ENCODE results near the gene CHRDL1.

CHRDL1 gene

DNA sequence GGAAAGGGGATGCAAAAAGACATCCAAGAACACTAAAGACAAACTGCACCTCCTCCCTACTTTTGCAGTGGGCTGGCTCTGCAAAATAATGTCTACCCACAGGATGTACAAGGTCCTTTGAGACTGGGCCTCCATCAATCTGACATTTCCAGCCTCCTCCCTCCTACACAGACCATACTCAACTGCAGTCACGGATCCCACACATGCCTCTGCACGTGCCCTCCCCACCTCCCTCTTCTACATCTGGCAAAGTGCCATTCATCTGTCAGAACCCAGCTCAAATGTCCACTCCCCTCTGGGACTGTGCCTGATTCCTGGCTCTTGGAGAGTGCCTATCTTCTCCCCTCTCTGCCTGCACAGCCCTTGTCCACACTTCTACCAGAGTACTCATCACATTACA is 50.3 kb downstream of the CHRDL1 start:
- WGBS (ENCODE audit: insufficient coverage, insufficient read length) = no CpG with 5 or more reads among the region's 2 CpGs
- Histone ChIP-seq H3K4me3 (ENCODE audit: low read length) (no peak overlapping the region), H3K4me1 (ENCODE audit: control insufficient read depth, insufficient read depth, low read length) (peaks cover 2% of the 10 kb centered on the region; the same call in 1 of the 2 replicates), H3K9me3 (ENCODE audit: control insufficient read depth, insufficient read depth, low read length) (no peaks in the 10 kb centered on the region), H3K27ac (ENCODE audit: low read length) (no peak overlapping the region), H3K27me3 (ENCODE audit: control insufficient read depth, insufficient read depth, low read length) (no peaks in the 10 kb centered on the region), H3K36me3 (ENCODE audit: control insufficient read depth, insufficient read depth, low read length) (no peaks in the 10 kb centered on the region)
- no peak for DNase-seq (ENCODE audit: low read depth, low spot score)

DNA sequence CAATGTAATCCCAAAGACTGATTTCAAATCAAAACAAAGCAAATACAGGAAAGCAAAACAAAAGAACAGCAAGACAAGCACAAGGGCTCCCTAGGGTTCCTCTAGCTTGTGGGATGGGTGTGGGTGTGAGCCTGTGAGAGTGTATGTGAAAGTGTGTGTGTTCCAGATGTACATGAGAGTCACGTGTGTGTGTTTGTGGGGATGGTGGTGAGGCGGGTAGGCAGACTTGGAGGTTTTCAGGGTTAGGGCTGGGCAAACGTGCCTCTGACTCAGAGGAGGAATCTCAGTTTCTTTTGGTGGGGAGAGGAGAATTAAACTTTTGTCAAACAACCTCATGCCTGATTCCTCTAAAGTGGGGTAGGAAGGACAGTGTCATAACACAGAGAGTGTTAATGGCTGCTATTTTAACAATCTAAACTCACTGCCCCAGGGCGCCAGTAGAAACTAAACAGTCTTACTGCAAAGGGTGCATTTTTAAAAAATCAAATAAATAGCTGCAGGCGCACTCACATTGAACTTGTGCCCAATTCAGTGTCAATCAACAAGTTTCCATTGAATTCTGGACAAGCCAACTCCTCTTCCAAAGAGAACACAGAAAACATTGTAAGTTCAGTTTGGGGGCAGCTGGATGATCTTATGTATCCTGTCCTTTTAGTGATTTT is 51.8 kb downstream of the CHRDL1 start:
- Histone ChIP-seq H3K27me3 (ENCODE audit: control insufficient read depth, insufficient read depth, low read length) (no peaks in the 10 kb centered on the region), H3K27ac (ENCODE audit: low read length) (no peak overlapping the region), H3K36me3 (ENCODE audit: control insufficient read depth, insufficient read depth, low read length) (no peaks in the 10 kb centered on the region), H3K4me1 (ENCODE audit: control insufficient read depth, insufficient read depth, low read length) (peaks cover 2% of the 10 kb centered on the region; the same call in 1 of the 2 replicates), H3K9me3 (ENCODE audit: control insufficient read depth, insufficient read depth, low read length) (no peaks in the 10 kb centered on the region), H3K4me3 (ENCODE audit: low read length) (no peak overlapping the region)
- no CpG with 5 or more reads among the region's 5 CpGs for WGBS (ENCODE audit: insufficient coverage, insufficient read length)
- DNase-seq (ENCODE audit: low read depth, low spot score) = no peak

DNA sequence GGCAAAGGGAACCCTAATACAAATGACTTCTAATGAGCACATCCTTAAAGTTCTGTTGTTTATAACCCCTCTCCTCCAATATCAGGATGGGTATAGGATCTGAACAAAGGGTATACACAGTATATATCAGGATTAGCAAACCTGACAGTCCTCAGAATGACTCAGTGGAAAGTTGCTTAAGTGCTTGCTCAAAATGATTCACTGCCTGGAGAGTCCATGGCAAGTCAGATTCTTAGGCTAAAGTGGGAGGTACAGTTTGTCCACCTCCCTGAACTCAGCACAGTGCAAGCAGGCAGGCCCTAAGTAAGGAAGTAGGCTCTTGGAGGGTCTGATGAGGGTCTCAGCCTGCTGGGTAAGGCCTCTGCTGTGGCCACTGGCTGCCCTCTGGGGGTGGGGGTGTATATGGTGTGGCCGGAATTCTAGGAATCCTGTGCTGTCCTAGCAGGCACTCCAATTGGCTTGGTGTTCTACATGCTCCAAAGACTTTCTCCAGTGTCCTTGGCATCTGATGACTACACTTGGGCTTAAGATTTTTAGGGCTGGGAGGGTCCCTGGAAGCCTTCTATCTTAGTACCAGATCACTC is 54.3 kb downstream of the CHRDL1 start:
- H3K4me3 ChIP-seq (ENCODE audit: low read length) = no peak overlapping the region
- no peak overlapping the region for H3K27ac ChIP-seq (ENCODE audit: low read length)
- no peaks in the 10 kb centered on the region for H3K27me3 ChIP-seq (ENCODE audit: control insufficient read depth, insufficient read depth, low read length)
- no CpG with 5 or more reads among the region's 1 CpG for WGBS (ENCODE audit: insufficient coverage, insufficient read length)
- H3K9me3 ChIP-seq (ENCODE audit: control insufficient read depth, insufficient read depth, low read length) = no peaks in the 10 kb centered on the region
- H3K36me3 ChIP-seq (ENCODE audit: control insufficient read depth, insufficient read depth, low read length) = no peaks in the 10 kb centered on the region
- H3K4me1 ChIP-seq (ENCODE audit: control insufficient read depth, insufficient read depth, low read length) = peaks cover 2% of the 10 kb centered on the region; the same call in 1 of the 2 replicates
- DNase-seq (ENCODE audit: low read depth, low spot score) = no peak

DNA sequence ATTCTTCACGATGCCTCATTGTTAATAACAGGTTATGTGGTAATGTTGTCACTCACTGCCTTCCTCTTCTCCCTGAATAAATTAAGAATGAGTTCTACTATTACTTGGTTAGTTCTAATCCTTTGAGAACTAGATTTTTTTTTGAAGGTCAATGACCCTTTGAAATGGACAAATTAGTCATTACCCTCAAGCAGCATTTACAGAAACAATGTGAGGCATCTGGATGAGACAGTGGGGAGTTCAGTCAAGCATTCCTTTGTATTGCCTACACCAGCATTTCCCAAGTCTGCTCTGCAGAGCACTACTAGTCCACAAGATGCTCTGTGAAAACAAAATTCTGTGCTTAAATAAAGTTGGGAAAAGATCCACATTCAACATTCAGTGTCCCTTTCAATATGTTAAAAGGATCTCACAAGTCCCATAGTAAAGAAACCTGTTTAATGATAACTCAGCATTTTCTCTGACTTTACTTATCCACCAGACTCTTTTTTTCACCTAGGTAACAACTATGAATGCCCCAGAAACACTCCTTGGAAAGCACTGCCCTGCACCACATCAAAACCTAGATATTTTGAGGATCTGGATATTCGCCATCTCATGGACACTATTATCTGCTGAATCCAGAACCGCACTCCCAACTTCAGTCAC is 60.6 kb downstream of the CHRDL1 start:
- Histone ChIP-seq H3K9me3 (ENCODE audit: control insufficient read depth, insufficient read depth, low read length) (no peaks in the 10 kb centered on the region), H3K27ac (ENCODE audit: low read length) (no peak overlapping the region), H3K27me3 (ENCODE audit: control insufficient read depth, insufficient read depth, low read length) (no peaks in the 10 kb centered on the region), H3K36me3 (ENCODE audit: control insufficient read depth, insufficient read depth, low read length) (no peaks in the 10 kb centered on the region), H3K4me1 (ENCODE audit: control insufficient read depth, insufficient read depth, low read length) (no peaks in the 10 kb centered on the region), H3K4me3 (ENCODE audit: low read length) (no peak overlapping the region)
- WGBS (ENCODE audit: insufficient coverage, insufficient read length) = no CpG with 5 or more reads among the region's 3 CpGs
- no peak for DNase-seq (ENCODE audit: low read depth, low spot score)

DNA sequence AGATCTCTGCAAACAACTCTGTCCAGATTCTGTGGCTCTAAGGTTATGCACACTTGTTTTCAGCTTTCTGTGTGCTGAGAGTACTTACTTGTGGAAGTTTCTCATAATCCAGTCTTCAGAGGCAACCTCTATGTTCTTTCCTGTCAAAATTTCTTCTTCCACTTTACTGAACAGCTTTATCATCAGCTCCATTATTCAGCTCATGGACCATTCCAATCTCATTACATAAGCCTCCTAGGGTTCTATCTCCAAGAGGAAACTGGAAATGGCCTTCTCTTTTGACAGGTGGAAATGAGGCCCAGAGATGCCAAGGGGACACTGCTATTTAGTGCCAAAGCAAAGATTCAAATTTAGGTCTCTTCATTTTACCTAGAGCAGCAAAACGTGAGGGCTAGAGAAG is 61.3 kb downstream of the CHRDL1 start:
- Histone ChIP-seq H3K27ac (ENCODE audit: low read length) (no peak overlapping the region), H3K36me3 (ENCODE audit: control insufficient read depth, insufficient read depth, low read length) (no peaks in the 10 kb centered on the region), H3K4me3 (ENCODE audit: low read length) (no peak overlapping the region), H3K4me1 (ENCODE audit: control insufficient read depth, insufficient read depth, low read length) (no peaks in the 10 kb centered on the region), H3K27me3 (ENCODE audit: control insufficient read depth, insufficient read depth, low read length) (no peaks in the 10 kb centered on the region), H3K9me3 (ENCODE audit: control insufficient read depth, insufficient read depth, low read length) (no peaks in the 10 kb centered on the region)
- no peak for DNase-seq (ENCODE audit: low read depth, low spot score)
- no CpG with 5 or more reads among the region's 1 CpG for WGBS (ENCODE audit: insufficient coverage, insufficient read length)

DNA sequence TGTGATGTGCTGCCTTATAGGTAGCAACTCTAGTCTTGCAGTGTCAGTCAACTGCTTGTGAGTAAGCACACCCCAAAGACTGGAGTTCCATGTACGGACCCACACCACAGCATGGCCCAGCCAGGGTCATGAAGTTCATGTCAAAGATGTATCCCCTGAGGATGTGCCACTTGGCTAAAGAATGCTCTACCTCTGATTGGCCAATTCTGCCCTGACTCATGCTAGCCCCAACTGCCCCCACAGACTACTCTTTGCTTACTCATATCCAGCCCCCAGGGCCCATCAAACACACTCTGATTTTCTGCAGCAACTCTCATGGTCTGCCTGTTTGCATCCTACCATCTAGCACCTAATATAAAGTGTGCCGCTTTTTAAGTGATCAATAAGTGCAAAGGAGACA is 62.5 kb downstream of the CHRDL1 start:
- Histone ChIP-seq H3K27ac (ENCODE audit: low read length) (no peak overlapping the region), H3K9me3 (ENCODE audit: control insufficient read depth, insufficient read depth, low read length) (no peaks in the 10 kb centered on the region), H3K4me1 (ENCODE audit: control insufficient read depth, insufficient read depth, low read length) (no peaks in the 10 kb centered on the region), H3K4me3 (ENCODE audit: low read length) (no peak overlapping the region), H3K27me3 (ENCODE audit: control insufficient read depth, insufficient read depth, low read length) (no peaks in the 10 kb centered on the region), H3K36me3 (ENCODE audit: control insufficient read depth, insufficient read depth, low read length) (no peaks in the 10 kb centered on the region)
- DNase-seq (ENCODE audit: low read depth, low spot score) = no peak
- no CpG with 5 or more reads among the region's 2 CpGs for WGBS (ENCODE audit: insufficient coverage, insufficient read length)

DNA sequence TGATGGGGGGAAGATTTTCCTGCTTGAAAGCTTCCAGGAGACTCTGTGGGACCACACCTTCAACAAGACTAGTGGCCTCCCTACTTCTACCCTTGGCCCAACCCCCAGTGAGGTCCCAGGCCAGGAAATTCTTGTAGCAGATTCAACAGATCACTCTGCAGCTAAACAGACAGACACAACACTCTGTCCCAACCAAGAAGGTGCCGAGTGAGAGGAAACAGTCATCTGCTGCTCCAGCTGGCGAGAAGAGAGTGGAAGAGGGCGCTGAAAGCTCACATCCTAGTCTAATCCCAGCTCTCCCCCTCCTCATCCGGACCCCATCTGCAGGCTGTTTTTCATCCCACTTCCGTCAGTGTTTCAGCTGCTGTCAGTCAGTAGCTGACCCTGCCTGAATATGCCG is 63.4 kb downstream of the CHRDL1 start:
- Histone ChIP-seq H3K36me3 (ENCODE audit: control insufficient read depth, insufficient read depth, low read length) (no peaks in the 10 kb centered on the region), H3K27me3 (ENCODE audit: control insufficient read depth, insufficient read depth, low read length) (no peaks in the 10 kb centered on the region), H3K4me1 (ENCODE audit: control insufficient read depth, insufficient read depth, low read length) (no peaks in the 10 kb centered on the region), H3K27ac (ENCODE audit: low read length) (no peak overlapping the region), H3K4me3 (ENCODE audit: low read length) (no peak overlapping the region), H3K9me3 (ENCODE audit: control insufficient read depth, insufficient read depth, low read length) (no peaks in the 10 kb centered on the region)
- no CpG with 5 or more reads among the region's 6 CpGs for WGBS (ENCODE audit: insufficient coverage, insufficient read length)
- DNase-seq (ENCODE audit: low read depth, low spot score) = no peak

DNA sequence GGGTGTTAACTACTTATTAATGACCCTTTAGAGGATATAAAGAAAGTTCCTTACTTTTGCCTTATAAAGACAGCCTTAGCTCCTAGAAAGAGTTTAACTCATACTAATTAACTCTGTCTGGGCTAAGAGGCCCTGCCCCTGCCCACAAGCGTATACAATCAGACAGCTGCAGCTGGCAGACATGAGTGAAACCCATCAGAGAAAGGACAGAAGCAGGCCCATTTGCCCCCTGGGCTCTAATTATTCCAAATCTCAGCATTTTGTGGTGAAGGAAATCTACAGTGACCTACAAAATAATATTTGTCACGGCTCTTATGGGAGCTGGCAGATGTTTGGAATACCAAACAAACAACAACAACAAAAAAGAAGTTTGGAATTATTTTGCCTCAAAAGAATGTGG is 71.8 kb downstream of the CHRDL1 start:
- WGBS (ENCODE audit: insufficient coverage, insufficient read length) = no CpG with 5 or more reads among the region's 2 CpGs
- Histone ChIP-seq H3K4me3 (ENCODE audit: low read length) (no peak overlapping the region), H3K27ac (ENCODE audit: low read length) (no peak overlapping the region), H3K27me3 (ENCODE audit: control insufficient read depth, insufficient read depth, low read length) (no peaks in the 10 kb centered on the region), H3K36me3 (ENCODE audit: control insufficient read depth, insufficient read depth, low read length) (no peaks in the 10 kb centered on the region), H3K4me1 (ENCODE audit: control insufficient read depth, insufficient read depth, low read length) (no peaks in the 10 kb centered on the region), H3K9me3 (ENCODE audit: control insufficient read depth, insufficient read depth, low read length) (no peaks in the 10 kb centered on the region)
- DNase-seq (ENCODE audit: low read depth, low spot score) = no peak

DNA sequence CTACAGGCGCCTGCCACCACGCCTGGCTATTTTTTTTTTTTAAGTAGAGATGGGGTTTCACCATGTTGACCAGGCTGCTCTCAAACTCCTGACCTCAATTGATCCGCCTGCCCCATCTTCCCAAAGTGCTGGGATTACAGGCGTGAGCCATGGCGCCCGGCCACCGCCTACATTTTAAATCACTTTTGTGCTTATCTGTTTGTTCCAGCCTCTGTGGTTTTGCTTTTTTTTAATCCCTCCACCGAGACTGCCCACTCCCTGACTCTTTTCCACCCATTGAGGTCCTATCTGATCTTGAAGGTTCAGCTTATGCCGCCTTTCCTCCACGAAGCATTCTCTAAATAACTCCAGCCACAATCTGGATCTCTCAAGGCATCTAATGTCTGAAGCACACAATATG is 73.5 kb downstream of the CHRDL1 start:
- Histone ChIP-seq H3K27me3 (ENCODE audit: control insufficient read depth, insufficient read depth, low read length) (no peaks in the 10 kb centered on the region), H3K9me3 (ENCODE audit: control insufficient read depth, insufficient read depth, low read length) (no peaks in the 10 kb centered on the region), H3K4me1 (ENCODE audit: control insufficient read depth, insufficient read depth, low read length) (no peaks in the 10 kb centered on the region), H3K36me3 (ENCODE audit: control insufficient read depth, insufficient read depth, low read length) (no peaks in the 10 kb centered on the region), H3K4me3 (ENCODE audit: low read length) (no peak overlapping the region), H3K27ac (ENCODE audit: low read length) (no peak overlapping the region)
- DNase-seq (ENCODE audit: low read depth, low spot score) = no peak
- no CpG with 5 or more reads among the region's 10 CpGs for WGBS (ENCODE audit: insufficient coverage, insufficient read length)

DNA sequence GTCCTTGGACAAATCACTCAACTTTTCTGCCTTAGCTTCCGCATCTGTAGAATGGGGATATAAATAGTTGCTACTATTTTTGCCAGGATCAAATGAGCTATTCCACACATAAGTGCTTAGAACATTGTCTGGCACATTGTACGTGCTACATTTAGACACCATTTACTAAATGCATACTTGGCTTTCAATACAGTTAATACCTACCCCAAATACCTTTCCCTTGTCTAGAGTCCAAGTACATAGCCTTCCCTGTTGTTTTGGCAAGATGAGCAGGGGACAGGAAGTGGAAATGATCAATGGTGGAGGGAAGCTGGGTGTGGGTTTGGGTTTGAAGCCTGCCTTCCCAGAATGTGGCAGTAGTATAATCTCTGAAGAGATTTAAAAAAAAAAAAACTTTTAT is 82.0 kb downstream of the CHRDL1 start:
- Histone ChIP-seq H3K27me3 (ENCODE audit: control insufficient read depth, insufficient read depth, low read length) (no peaks in the 10 kb centered on the region), H3K36me3 (ENCODE audit: control insufficient read depth, insufficient read depth, low read length) (no peaks in the 10 kb centered on the region), H3K9me3 (ENCODE audit: control insufficient read depth, insufficient read depth, low read length) (no peaks in the 10 kb centered on the region), H3K4me1 (ENCODE audit: control insufficient read depth, insufficient read depth, low read length) (no peaks in the 10 kb centered on the region), H3K4me3 (ENCODE audit: low read length) (no peak overlapping the region), H3K27ac (ENCODE audit: low read length) (no peak overlapping the region)
- no CpG with 5 or more reads among the region's 2 CpGs for WGBS (ENCODE audit: insufficient coverage, insufficient read length)
- no peak for DNase-seq (ENCODE audit: low read depth, low spot score)

DNA sequence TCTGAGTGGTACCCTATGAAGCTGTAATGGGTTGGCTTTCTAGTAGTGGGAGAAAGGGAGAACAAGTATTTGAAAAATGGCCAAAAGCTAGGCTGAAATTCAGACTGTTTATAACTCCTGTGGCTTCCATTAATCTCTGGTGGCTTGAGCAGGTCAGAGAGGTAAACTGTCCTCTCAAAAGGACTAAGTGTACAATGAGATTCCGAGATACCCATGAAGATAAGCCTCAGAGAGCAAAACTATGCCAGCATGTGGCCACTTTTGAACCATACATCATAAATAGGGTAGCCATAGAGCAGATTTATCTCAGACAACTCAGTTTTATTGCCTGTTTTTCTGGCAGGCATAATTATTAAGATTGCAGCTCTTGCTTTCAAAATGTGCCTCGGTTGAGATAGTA is 89.2 kb downstream of the CHRDL1 start:
- no peaks in the 10 kb centered on the region for H3K4me1 ChIP-seq (ENCODE audit: control insufficient read depth, insufficient read depth, low read length)
- no peaks in the 10 kb centered on the region for H3K27me3 ChIP-seq (ENCODE audit: control insufficient read depth, insufficient read depth, low read length)
- DNase-seq (ENCODE audit: low read depth, low spot score) = no peak
- H3K27ac ChIP-seq (ENCODE audit: low read length) = no peak overlapping the region
- no peaks in the 10 kb centered on the region for H3K36me3 ChIP-seq (ENCODE audit: control insufficient read depth, insufficient read depth, low read length)
- no CpG with 5 or more reads among the region's 2 CpGs for WGBS (ENCODE audit: insufficient coverage, insufficient read length)
- H3K9me3 ChIP-seq (ENCODE audit: control insufficient read depth, insufficient read depth, low read length) = no peaks in the 10 kb centered on the region
- no peak overlapping the region for H3K4me3 ChIP-seq (ENCODE audit: low read length)

All from iPS DF 6.9 (cell line).